IPS-20b (cell line): ENCODE results near the gene PHF21B.

Experiments used
- H3K27ac ChIP-seq: one replicate; pipeline ENCODE4 v1.5.1; 2013; ENCODE audit warnings: low read length
- H3K27me3 ChIP-seq: 2 replicates; pipeline ENCODE4 v1.6.1; 2013; ENCODE audit warnings: mild to moderate bottlenecking, low read length, inconsistent platforms; ENCODE audit not compliant: insufficient read depth
- H3K36me3 ChIP-seq: 2 replicates; pipeline ENCODE4 v1.6.1; 2013; ENCODE audit warnings: low read depth, mild to moderate bottlenecking, inconsistent platforms, low read length, moderate library complexity; ENCODE audit not compliant: insufficient read depth
- H3K4me1 ChIP-seq: 2 replicates; pipeline ENCODE4 v1.6.1; 2013; ENCODE audit warnings: mild to moderate bottlenecking, control low read depth, inconsistent platforms, low read length, moderate library complexity; ENCODE audit not compliant: insufficient read depth
- H3K4me3 ChIP-seq: 2 replicates; pipeline ENCODE4 v1.5.1; 2013; ENCODE audit warnings: mild to moderate bottlenecking, low read length, inconsistent platforms
- H3K9ac ChIP-seq: 2 replicates; pipeline ENCODE4 v1.6.1; 2013; ENCODE audit warnings: low read depth, mild to moderate bottlenecking, inconsistent platforms, low read length, moderate library complexity
- H3K9me3 ChIP-seq: 2 replicates; pipeline ENCODE4 v1.6.1; 2013; ENCODE audit warnings: mild to moderate bottlenecking, low read depth, low read length, inconsistent platforms; ENCODE audit not compliant: insufficient read depth

Gene PHF21B

GRCh38 chr22:44988671-44989070 lies 21.1 kb downstream of the PHF21B start:
- Histone ChIP-seq H3K27ac (no peak overlapping the region), H3K4me1 (no peaks in the 10 kb centered on the region), H3K9me3 (no peaks in the 10 kb centered on the region), H3K4me3 (no peak overlapping the region), H3K36me3 (peaks cover 77% of the 10 kb centered on the region), H3K9ac (no peak overlapping the region), H3K27me3 (no peaks in the 10 kb centered on the region)

- Histone ChIP-seq H3K4me3 (no peak overlapping the region), H3K27me3 (no peaks in the 10 kb centered on the region), H3K9ac (no peak overlapping the region), H3K9me3 (no peaks in the 10 kb centered on the region), H3K36me3 (peaks cover 74% of the 10 kb centered on the region), H3K27ac (no peak overlapping the region), H3K4me1 (no peaks in the 10 kb centered on the region)
These were observed 22.9 kb downstream of the PHF21B start for GRCh38 chr22:44986926-44987325.

- no peaks in the 10 kb centered on the region for H3K4me1 ChIP-seq
- H3K9me3 ChIP-seq: no peaks in the 10 kb centered on the region
- peaks cover 64% of the 10 kb centered on the region for H3K36me3 ChIP-seq
- H3K27ac ChIP-seq: no peak overlapping the region
- H3K9ac ChIP-seq: no peak overlapping the region
- no peaks in the 10 kb centered on the region for H3K27me3 ChIP-seq
- H3K4me3 ChIP-seq: no peak overlapping the region
These were observed 23.8 kb downstream of the PHF21B start for GRCh38 chr22:44985906-44986527.

- H3K9ac ChIP-seq: no peak overlapping the region
- peaks cover 67% of the 10 kb centered on the region for H3K36me3 ChIP-seq
- H3K4me1 ChIP-seq: no peaks in the 10 kb centered on the region
- no peaks in the 10 kb centered on the region for H3K9me3 ChIP-seq
- no peak overlapping the region for H3K4me3 ChIP-seq
- no peaks in the 10 kb centered on the region for H3K27me3 ChIP-seq
- no peak overlapping the region for H3K27ac ChIP-seq
These were observed 25.8 kb downstream of the PHF21B start for GRCh38 chr22:44983878-44984482.

- Histone ChIP-seq H3K4me3 (no peak overlapping the region), H3K4me1 (no peaks in the 10 kb centered on the region), H3K27me3 (no peaks in the 10 kb centered on the region), H3K9me3 (no peaks in the 10 kb centered on the region), H3K9ac (no peak overlapping the region), H3K27ac (no peak overlapping the region), H3K36me3 (peaks cover 58% of the 10 kb centered on the region)
These were observed 27.4 kb downstream of the PHF21B start for GRCh38 chr22:44982445-44982844.

GRCh38 chr22:44981857-44982256 lies 27.9 kb downstream of the PHF21B start:
- no peak overlapping the region for H3K27ac ChIP-seq
- H3K4me1 ChIP-seq: no peaks in the 10 kb centered on the region
- no peaks in the 10 kb centered on the region for H3K27me3 ChIP-seq
- H3K9me3 ChIP-seq: no peaks in the 10 kb centered on the region
- peaks cover 53% of the 10 kb centered on the region for H3K36me3 ChIP-seq
- H3K9ac ChIP-seq: no peak overlapping the region
- H3K4me3 ChIP-seq: no peak overlapping the region

- no peaks in the 10 kb centered on the region for H3K27me3 ChIP-seq
- no peak overlapping the region for H3K4me3 ChIP-seq
These were observed 30.7 kb downstream of the PHF21B start for GRCh38 chr22:44979154-44979553.

GRCh38 chr22:44975427-44976262 lies 34.2 kb downstream of the PHF21B start:
- no peak overlapping the region for H3K27ac ChIP-seq
- peaks cover 14% of the 10 kb centered on the region for H3K4me1 ChIP-seq
- H3K4me3 ChIP-seq: no peak overlapping the region
- H3K9ac ChIP-seq: no peak overlapping the region
- H3K27me3 ChIP-seq: no peaks in the 10 kb centered on the region
- H3K9me3 ChIP-seq: no peaks in the 10 kb centered on the region
- peaks cover 27% of the 10 kb centered on the region; the same call in 1 of the 2 replicates for H3K36me3 ChIP-seq

More at GRCh38 chr22:44979154-44979553, 30.7 kb downstream of the PHF21B start:
- Histone ChIP-seq H3K4me1 (no peaks in the 10 kb centered on the region), H3K27ac (no peak overlapping the region), H3K9me3 (no peaks in the 10 kb centered on the region), H3K9ac (no peak overlapping the region), H3K36me3 (peaks cover 31% of the 10 kb centered on the region)

GRCh38 chr22:44974454-44974853 lies 35.4 kb downstream of the PHF21B start:
- Histone ChIP-seq H3K27ac (no peak overlapping the region), H3K9ac (no peak overlapping the region), H3K27me3 (no peaks in the 10 kb centered on the region), H3K4me1 (peaks cover 14% of the 10 kb centered on the region), H3K9me3 (no peaks in the 10 kb centered on the region), H3K4me3 (no peak overlapping the region), H3K36me3 (peaks cover 21% of the 10 kb centered on the region; the same call in 1 of the 2 replicates)

GRCh38 chr22:44973829-44974228 lies 36.0 kb downstream of the PHF21B start:
- Histone ChIP-seq H3K36me3 (peaks cover 17% of the 10 kb centered on the region; the same call in 1 of the 2 replicates), H3K9ac (no peak overlapping the region), H3K4me1 (peaks cover 14% of the 10 kb centered on the region), H3K4me3 (no peak overlapping the region), H3K27me3 (no peaks in the 10 kb centered on the region), H3K27ac (no peak overlapping the region), H3K9me3 (no peaks in the 10 kb centered on the region)

GRCh38 chr22:44972363-44973083 lies 37.3 kb downstream of the PHF21B start:
- peaks cover 26% of the 10 kb centered on the region for H3K36me3 ChIP-seq
- H3K27me3 ChIP-seq: no peaks in the 10 kb centered on the region

More at GRCh38 chr22:44972363-44973083, 37.3 kb downstream of the PHF21B start:
- H3K9me3 ChIP-seq: no peaks in the 10 kb centered on the region
- H3K27ac ChIP-seq: no peak overlapping the region
- peaks cover 14% of the 10 kb centered on the region for H3K4me1 ChIP-seq
- no peak overlapping the region for H3K9ac ChIP-seq
- no peak overlapping the region for H3K4me3 ChIP-seq
